Measurements from ENCODE around the gene TSTD1.

Gene TSTD1

DNA sequence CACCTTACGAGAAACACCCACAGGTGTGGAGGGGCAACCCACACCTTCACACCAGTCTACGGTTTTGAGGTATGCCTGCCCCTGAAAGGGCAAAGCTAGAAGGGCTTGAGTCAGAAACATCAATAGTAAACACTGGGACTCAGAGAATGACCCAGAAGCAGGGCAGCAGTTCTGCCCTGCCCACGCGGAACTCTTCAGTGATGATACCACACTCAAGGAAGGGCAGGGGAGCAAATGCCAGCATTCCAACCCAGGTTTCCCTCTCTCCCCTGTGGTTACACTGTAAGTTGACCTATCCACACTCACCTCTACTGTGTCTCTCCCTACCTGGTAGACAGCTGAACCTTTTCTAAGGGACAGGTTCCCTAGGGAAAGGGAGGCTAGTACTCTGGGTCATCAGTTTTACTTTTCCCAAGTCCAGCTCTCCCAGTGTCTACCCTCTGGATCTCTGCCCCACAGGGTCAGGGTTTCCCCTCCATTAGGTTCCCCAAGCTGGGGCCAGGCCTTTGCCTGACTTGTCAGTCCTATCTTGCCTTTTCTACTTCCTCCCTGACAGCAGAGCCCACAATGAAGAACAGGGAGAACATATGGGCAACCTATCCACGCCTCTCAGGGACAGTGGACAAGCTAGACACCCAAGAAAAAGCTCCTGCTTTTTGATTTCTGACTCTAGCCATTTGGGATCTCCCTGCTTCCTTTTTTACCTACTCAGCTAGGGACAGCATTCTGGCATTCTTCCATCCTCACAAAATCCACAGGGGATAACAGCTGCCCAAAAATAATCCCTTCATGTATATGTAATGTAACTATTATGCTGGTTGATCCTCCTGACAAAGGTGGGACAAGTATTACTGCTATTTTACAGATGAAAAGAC lies 20.8 kb downstream of the TSTD1 start:
- TF ChIP-seq SIN3A (IDR thresholded peaks at IDR 0.05; ENCODE audit: borderline replicate concordance, insufficient read depth, low read length) = no peak
- TF ChIP-seq POLR2AphosphoS5 (IDR thresholded peaks at IDR 0.05; ENCODE audit: low read depth, low read length) = no peak
- no peak for TF ChIP-seq FOXP2 (optimal IDR thresholded peaks at IDR 0.05; ENCODE audit: borderline replicate concordance, extremely low read depth, extremely low read length, insufficient read depth)

DNA sequence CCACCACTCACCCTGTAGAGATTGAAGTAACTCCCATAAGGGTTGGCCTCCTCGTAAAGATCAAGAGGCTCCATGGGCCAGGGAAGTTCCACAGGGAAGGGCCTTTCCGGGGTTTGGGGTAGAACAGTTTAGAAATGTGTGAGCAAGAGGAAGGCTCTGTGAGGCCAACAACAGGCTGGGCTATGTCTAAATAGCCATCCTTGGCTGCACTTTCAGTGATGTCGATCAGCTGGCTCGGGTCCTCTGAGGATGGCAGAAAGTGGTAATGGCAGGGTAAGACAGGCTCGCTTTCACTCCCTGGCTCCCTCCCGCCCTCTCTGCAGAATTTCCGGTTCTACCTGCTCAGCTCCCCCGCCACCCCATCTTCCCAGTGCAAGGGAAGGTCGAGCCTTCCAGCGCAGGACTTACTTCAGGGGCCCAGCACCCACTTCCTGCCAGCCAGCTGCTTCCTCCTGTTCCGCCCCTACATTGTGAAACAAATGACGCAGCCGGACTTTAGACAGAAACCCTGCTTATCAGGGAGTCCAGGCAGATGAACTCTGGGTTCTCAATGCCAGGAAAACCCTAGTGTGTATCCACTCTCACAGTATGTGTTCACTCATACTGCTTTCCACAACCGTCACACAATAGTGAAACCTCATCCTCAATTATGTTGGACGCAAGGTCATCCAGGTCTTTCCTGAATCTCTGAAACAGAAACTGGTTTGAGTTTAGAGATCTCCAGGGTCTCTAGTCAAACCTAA lies 25.1 kb downstream of the TSTD1 start:
- no peak for TF ChIP-seq TAF1 (IDR thresholded peaks at IDR 0.05; ENCODE audit: borderline replicate concordance, insufficient read depth, low read length)
- no peak for TF ChIP-seq POLR2AphosphoS5 (IDR thresholded peaks at IDR 0.05; ENCODE audit: low read depth, low read length)
- peak; percentile 88 for TF ChIP-seq FOXP2 (optimal IDR thresholded peaks at IDR 0.05; ENCODE audit: borderline replicate concordance, extremely low read depth, extremely low read length, insufficient read depth)
- TF ChIP-seq, protein P1, sequence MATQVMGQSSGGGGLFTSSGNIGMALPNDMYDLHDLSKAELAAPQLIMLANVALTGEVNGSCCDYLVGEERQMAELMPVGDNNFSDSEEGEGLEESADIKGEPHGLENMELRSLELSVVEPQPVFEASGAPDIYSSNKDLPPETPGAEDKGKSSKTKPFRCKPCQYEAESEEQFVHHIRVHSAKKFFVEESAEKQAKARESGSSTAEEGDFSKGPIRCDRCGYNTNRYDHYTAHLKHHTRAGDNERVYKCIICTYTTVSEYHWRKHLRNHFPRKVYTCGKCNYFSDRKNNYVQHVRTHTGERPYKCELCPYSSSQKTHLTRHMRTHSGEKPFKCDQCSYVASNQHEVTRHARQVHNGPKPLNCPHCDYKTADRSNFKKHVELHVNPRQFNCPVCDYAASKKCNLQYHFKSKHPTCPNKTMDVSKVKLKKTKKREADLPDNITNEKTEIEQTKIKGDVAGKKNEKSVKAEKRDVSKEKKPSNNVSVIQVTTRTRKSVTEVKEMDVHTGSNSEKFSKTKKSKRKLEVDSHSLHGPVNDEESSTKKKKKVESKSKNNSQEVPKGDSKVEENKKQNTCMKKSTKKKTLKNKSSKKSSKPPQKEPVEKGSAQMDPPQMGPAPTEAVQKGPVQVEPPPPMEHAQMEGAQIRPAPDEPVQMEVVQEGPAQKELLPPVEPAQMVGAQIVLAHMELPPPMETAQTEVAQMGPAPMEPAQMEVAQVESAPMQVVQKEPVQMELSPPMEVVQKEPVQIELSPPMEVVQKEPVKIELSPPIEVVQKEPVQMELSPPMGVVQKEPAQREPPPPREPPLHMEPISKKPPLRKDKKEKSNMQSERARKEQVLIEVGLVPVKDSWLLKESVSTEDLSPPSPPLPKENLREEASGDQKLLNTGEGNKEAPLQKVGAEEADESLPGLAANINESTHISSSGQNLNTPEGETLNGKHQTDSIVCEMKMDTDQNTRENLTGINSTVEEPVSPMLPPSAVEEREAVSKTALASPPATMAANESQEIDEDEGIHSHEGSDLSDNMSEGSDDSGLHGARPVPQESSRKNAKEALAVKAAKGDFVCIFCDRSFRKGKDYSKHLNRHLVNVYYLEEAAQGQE (IDR thresholded peaks at IDR 0.05; ENCODE audit: insufficient read depth in 1 of 2, low read depth in 2 of 2, low read length in 2 of 2) = no peak; a peak in 1 of 4 replicates
- no peak for TF ChIP-seq SIN3A (IDR thresholded peaks at IDR 0.05; ENCODE audit: borderline replicate concordance, insufficient read depth, low read length)

DNA sequence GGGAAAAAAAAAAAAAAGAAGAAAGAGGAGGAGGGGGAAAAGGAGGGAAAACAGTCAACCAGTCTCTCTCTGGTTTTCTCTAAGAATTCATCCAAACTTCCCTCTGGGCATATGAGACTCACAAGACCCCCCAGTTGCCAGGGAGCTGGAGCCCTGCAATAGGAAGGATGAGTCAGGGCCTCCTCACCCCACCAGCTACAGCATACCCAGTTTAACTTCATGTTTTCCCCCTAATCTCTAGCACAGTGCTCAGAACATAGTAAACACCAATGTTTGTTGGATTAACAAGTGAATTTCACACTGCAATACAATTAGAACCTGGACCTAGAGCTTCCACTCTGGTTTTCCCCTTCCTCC lies 25.7 kb downstream of the TSTD1 start:
- TF ChIP-seq SIN3A (IDR thresholded peaks at IDR 0.05; ENCODE audit: borderline replicate concordance, insufficient read depth, low read length) (no peak), POLR2AphosphoS5 (IDR thresholded peaks at IDR 0.05; ENCODE audit: low read depth, low read length) (no peak), FOXP2 (optimal IDR thresholded peaks at IDR 0.05; ENCODE audit: borderline replicate concordance, extremely low read depth, extremely low read length, insufficient read depth) (no peak), TAF1 (IDR thresholded peaks at IDR 0.05; ENCODE audit: borderline replicate concordance, insufficient read depth, low read length) (no peak)
- TF ChIP-seq, protein P1 (IDR thresholded peaks at IDR 0.05; ENCODE audit: insufficient read depth in 1 of 2, low read depth in 2 of 2, low read length in 2 of 2) = no peak

DNA sequence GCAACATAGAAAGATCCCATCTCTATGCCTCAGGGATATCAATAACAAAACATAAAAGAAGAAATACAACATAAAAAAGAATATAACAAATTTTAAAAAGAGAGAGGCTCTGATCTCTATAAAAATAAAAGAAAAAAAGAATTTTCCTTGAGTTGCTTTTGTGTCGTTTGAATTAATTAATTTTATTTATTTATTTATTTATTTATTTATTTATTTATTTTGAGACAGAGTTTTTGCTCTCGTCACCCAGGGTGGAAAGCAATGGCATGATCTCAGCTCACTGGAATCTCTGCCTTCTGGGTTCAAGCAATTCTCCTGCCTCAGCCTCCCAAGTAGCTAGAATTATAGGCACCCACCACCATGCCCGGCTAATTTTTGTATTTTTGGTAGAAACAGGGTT lies 26.3 kb downstream of the TSTD1 start:
- TF ChIP-seq FOXP2 (optimal IDR thresholded peaks at IDR 0.05; ENCODE audit: borderline replicate concordance, extremely low read depth, extremely low read length, insufficient read depth) = no peak
- TF ChIP-seq SIN3A (IDR thresholded peaks at IDR 0.05; ENCODE audit: borderline replicate concordance, insufficient read depth, low read length) = no peak
- TF ChIP-seq TAF1 (IDR thresholded peaks at IDR 0.05; ENCODE audit: borderline replicate concordance, insufficient read depth, low read length) = no peak
- TF ChIP-seq POLR2AphosphoS5 (IDR thresholded peaks at IDR 0.05; ENCODE audit: low read depth, low read length) = no peak
- TF ChIP-seq, protein P1 (IDR thresholded peaks at IDR 0.05; ENCODE audit: insufficient read depth in 1 of 2, low read depth in 2 of 2, low read length in 2 of 2) = no peak

DNA sequence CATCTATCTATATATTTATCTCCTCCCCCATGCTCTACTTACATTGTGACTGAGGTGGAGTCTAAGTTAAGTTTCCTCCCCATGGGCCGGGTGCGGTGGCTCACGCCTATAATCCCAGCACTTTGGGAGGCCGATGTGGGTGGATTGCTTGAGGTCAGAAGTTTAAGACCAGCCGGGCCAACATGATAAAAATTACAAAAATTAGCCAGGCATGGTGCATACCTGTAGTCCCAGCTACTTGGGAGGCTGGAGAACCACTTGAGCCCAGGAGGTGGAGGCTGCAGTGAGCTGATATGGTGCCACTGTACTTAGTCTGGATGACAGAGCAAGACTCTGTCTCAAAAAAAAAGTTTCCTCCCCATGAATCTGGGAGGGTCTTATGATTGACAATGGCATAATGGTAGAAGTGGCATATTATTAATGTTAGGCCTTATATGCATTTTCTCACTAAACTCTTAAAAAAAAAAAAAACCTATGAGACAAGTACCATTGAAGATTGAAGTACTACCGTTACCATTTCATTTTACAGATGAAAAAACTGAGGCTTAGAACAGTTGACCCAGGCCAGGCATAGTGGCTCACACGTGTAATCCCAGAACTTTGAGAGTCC lies 29.1 kb downstream of the TSTD1 start:
- TF ChIP-seq FOXP2 (optimal IDR thresholded peaks at IDR 0.05; ENCODE audit: borderline replicate concordance, extremely low read depth, extremely low read length, insufficient read depth) (no peak), TAF1 (IDR thresholded peaks at IDR 0.05; ENCODE audit: borderline replicate concordance, insufficient read depth, low read length) (no peak)
- TF ChIP-seq, protein P1 (IDR thresholded peaks at IDR 0.05; ENCODE audit: insufficient read depth in 1 of 2, low read depth in 2 of 2, low read length in 2 of 2) = no peak

All from PFSK-1 (cell line).